ENCODE data around the gene LHFPL3.

GRCh38 chr7:104541897-104542296, 213.5 kb downstream of the LHFPL3 start:
- no peak for TF ChIP-seq CTCF (IDR thresholded peaks at IDR 0.05 in 4 of 5, conservative IDR thresholded peaks at IDR 0.05 in 1 of 5)
- no peak for TF ChIP-seq POLR2A (IDR thresholded peaks at IDR 0.05)
